ENCODE measurements around the gene DCUN1D1. TPM values are rescaled to one million over a fixed set of nuclear protein-coding genes. Genes with fewer than 3 reads are reported as not detected.

DCUN1D1 gene
- total RNA-seq, 2 donors from 2014 or later = 14.2 to 23.5 TPM

DNA sequence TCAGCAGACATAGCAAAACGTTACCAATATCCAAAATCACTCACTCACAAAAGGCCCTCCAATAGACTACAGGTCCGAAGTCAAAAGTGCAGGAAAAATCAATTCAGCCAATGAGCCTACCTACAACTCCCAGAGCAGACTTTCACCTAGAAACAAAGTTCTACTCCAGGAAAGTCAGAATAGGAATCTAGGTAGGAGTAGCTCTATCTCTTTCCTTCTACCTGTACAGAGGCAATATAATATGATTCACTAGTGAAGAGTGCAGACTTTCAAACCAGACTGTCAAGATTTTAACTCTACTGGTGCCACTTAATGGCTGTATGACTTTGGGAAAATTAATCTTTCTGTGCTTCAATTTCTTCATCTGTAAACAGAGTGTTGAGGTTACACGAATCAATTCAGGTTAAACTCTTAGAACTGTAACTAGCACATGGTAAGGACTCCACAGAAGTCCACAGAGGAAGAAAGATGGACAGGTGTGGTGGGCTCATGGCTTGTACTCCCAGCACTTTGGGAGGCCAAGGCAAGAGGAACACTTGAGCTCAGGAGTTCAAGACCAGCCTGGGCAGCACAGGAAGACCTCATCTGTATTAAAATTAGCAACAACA lies 9.4 kb downstream of the DCUN1D1 start:
- H3K4me3 ChIP-seq = no peak overlapping the region
- DNase-seq (ENCODE audit: low spot score) = no peak
- H3K27ac ChIP-seq = no peak overlapping the region
- no peaks in the 10 kb centered on the region for H3K9me3 ChIP-seq
- no peaks in the 10 kb centered on the region for H3K36me3 ChIP-seq
- H3K27me3 ChIP-seq = no peaks in the 10 kb centered on the region
- TF ChIP-seq, protein P1, sequence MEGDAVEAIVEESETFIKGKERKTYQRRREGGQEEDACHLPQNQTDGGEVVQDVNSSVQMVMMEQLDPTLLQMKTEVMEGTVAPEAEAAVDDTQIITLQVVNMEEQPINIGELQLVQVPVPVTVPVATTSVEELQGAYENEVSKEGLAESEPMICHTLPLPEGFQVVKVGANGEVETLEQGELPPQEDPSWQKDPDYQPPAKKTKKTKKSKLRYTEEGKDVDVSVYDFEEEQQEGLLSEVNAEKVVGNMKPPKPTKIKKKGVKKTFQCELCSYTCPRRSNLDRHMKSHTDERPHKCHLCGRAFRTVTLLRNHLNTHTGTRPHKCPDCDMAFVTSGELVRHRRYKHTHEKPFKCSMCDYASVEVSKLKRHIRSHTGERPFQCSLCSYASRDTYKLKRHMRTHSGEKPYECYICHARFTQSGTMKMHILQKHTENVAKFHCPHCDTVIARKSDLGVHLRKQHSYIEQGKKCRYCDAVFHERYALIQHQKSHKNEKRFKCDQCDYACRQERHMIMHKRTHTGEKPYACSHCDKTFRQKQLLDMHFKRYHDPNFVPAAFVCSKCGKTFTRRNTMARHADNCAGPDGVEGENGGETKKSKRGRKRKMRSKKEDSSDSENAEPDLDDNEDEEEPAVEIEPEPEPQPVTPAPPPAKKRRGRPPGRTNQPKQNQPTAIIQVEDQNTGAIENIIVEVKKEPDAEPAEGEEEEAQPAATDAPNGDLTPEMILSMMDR (IDR thresholded peaks at IDR 0.05) = no peak
- peaks cover 0 to 24% of the 10 kb centered on the region in 2 donors for H3K4me1 ChIP-seq

DNA sequence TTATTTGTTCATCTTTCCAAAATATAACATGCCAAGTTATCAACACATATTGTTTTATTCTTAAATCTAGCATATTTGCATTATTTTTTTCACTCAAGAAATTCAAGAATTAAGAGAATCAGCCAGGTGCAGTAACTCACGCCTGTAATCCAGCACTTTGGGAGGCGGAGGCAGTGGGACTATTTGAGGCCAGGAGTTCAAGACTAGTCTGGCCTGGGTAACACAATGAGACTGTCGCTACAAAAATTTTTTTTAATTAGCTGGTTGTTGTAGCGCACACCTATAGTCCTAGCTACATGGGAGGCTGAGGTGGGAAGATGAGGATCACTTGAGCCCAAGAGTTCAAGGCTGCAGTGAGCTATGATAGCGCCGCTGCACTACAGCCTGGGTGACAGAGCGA lies 10.5 kb downstream of the DCUN1D1 start:
- Histone ChIP-seq H3K27ac (no peak overlapping the region), H3K4me3 (no peak overlapping the region), H3K27me3 (no peaks in the 10 kb centered on the region), H3K36me3 (no peaks in the 10 kb centered on the region), H3K9me3 (no peaks in the 10 kb centered on the region), H3K4me1 (peaks cover 0 to 24% of the 10 kb centered on the region in 2 donors)
- no peak for DNase-seq (ENCODE audit: low spot score)
- TF ChIP-seq, protein P1 (IDR thresholded peaks at IDR 0.05) = no peak

DNA sequence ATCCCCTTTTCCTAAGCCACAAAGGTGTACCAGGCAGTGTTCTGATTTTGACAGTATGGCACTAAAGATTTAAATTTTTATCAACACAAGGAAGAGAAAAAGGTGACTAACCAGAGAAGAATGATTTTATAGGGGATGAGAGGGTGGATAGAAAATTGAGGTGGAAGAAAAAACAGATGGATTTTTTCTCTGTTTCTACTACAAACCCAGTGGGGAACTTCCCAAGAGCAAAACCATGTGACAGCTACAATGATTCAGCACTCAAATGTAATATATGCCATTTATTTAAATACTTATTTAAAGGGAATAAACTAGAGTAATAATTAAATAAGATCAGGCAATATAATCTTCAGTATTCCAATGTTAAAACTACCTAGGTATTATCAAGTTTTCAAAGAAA lies 11.1 kb downstream of the DCUN1D1 start:
- TF ChIP-seq, protein P1 (IDR thresholded peaks at IDR 0.05) = no peak
- Histone ChIP-seq H3K9me3 (no peaks in the 10 kb centered on the region), H3K27me3 (no peaks in the 10 kb centered on the region), H3K27ac (no peak overlapping the region), H3K4me3 (no peak overlapping the region), H3K36me3 (no peaks in the 10 kb centered on the region), H3K4me1 (peaks cover 0 to 24% of the 10 kb centered on the region in 2 donors)
- no peak for DNase-seq (ENCODE audit: low spot score)

DNA sequence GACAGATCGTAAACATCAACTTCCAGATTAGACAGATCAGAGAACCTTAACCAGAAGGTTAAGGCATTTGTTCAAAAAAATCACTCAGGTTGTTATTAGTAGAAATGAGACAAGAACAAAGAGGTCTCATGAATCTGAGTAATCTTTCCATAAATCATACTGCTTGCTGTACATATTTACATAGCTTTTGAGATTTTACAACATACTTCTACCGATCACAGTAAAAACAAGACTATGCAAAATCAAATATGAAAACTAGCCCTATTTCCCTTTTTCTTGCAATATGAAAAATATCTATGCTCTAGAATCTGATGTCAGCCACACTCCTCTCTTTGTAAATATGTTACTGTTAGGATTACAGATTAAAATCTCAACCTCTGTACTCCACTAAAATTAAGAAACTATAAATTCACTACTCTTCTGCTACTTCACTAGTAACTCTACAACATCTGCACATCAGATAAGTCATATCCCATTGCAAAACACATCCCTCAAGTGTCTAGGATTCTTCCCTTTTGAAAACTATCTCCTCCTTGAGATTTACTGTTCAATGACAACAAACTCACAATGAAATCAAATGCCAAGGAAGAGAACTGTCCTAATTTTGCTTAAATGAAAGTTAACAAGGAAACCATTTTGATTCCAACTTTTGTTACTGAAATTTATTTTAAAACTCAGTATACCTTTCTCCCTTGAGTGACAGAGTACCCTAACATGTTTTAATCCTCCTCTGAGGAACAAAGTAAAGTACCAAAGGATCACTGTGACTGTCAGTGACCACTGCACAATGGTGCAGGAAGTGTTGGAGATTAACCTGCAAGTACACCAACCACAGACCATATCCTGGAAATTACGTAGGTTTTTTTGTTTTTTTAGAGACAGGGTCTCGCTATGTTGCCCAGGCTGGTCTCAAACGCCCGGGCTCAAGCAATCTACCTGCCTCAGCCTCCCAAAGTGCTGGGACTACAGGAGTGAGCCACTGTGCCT lies 12.8 kb downstream of the DCUN1D1 start:
- no peak for DNase-seq (ENCODE audit: low spot score)
- H3K36me3 ChIP-seq = no peaks in the 10 kb centered on the region
- no peak overlapping the region for H3K27ac ChIP-seq
- no peak overlapping the region for H3K4me3 ChIP-seq
- peaks cover 0 to 25% of the 10 kb centered on the region in 2 donors for H3K4me1 ChIP-seq
- H3K27me3 ChIP-seq = no peaks in the 10 kb centered on the region
- H3K9me3 ChIP-seq = no peaks in the 10 kb centered on the region
- TF ChIP-seq, protein P1 (IDR thresholded peaks at IDR 0.05) = no peak

DNA sequence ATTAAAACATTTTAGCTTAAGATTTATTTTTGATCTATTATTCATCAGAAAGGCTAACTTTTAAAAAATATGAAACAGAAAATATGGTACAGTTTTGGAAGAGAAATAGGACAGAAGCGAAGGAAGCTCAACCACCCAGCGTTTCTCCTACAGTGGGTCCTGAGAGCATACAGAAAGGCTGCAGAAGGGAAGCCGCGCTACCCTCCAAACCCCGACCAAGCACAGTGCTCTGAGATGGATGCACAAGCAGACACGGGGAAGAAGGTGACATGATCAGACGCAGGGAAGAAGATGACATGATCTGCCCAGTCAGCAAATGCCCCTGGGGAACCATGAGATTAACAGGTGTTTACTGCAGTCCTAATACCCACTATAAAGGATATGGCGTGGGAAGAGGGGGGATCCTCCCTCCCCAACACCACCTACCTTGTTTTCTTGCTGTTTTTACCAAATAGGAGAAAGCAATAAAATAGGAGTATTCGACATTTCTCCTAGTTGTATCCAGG lies 14.4 kb downstream of the DCUN1D1 start:
- no peaks in the 10 kb centered on the region for H3K27me3 ChIP-seq
- TF ChIP-seq, protein P1 (IDR thresholded peaks at IDR 0.05) = no peak
- no peaks in the 10 kb centered on the region for H3K36me3 ChIP-seq
- H3K27ac ChIP-seq = no peak overlapping the region
- no peak for DNase-seq (ENCODE audit: low spot score)
- H3K4me3 ChIP-seq = no peak overlapping the region
- H3K4me1 ChIP-seq = peaks cover 0 to 33% of the 10 kb centered on the region in 2 donors
- H3K9me3 ChIP-seq = no peaks in the 10 kb centered on the region
